ENCODE measurements around the gene TTC21B.

The TTC21B gene

GRCh38 chr2:165952741-165953211 lies 800 bp downstream of the TTC21B start:
- Histone ChIP-seq H3F3A (ENCODE audit: insufficient read depth, low read length) (no peaks in the 10 kb centered on the region), H3K4me3 (ENCODE audit: low read depth, low read length, poor library complexity, severe bottlenecking) (peak overlapping the region; percentile 85), H3K27ac (ENCODE audit: low read depth, low read length, poor library complexity, severe bottlenecking) (peak overlapping the region; percentile 4), H3K4me2 (ENCODE audit: low read length) (peak overlapping the region; percentile 94), H3K9ac (ENCODE audit: low read length) (peak overlapping the region; percentile 78), H3K36me3 (ENCODE audit: insufficient read depth, low read length) (peaks cover 19% of the 10 kb centered on the region), H3K27me3 (ENCODE audit: insufficient read depth, low read length) (no peaks in the 10 kb centered on the region), H3K4me1 (ENCODE audit: insufficient read depth, low read length, severe bottlenecking) (peaks cover 21% of the 10 kb centered on the region), H3K9me2 (ENCODE audit: low read depth, low read length) (no peaks in the 10 kb centered on the region), H2AFZ (ENCODE audit: low read length) (no peak overlapping the region), H3K79me2 (ENCODE audit: insufficient read depth, low read length) (peaks cover 7% of the 10 kb centered on the region; the same call in 1 of the 2 replicates), H4K20me1 (ENCODE audit: insufficient read depth, low read length) (no peaks in the 10 kb centered on the region), H3K9me3 (ENCODE audit: low read length) (no peaks in the 10 kb centered on the region)
- TF ChIP-seq CTCF (IDR thresholded peaks at IDR 0.05; ENCODE audit: low read length): no peak
- no peak for TF ChIP-seq EZH2 (IDR thresholded peaks at IDR 0.05; ENCODE audit: borderline replicate concordance, low read length)

GRCh38 chr2:165952085-165952484 lies 1.5 kb downstream of the TTC21B start:
- peaks cover 7% of the 10 kb centered on the region; the same call in 1 of the 2 replicates for H3K79me2 ChIP-seq (ENCODE audit: insufficient read depth, low read length)
- no peaks in the 10 kb centered on the region for H3F3A ChIP-seq (ENCODE audit: insufficient read depth, low read length)
- TF ChIP-seq EZH2 (IDR thresholded peaks at IDR 0.05; ENCODE audit: borderline replicate concordance, low read length) (no peak), CTCF (IDR thresholded peaks at IDR 0.05; ENCODE audit: low read length) (no peak)
- no peaks in the 10 kb centered on the region for H3K9me2 ChIP-seq (ENCODE audit: low read depth, low read length)
- no peak overlapping the region for H3K27ac ChIP-seq (ENCODE audit: low read depth, low read length, poor library complexity, severe bottlenecking)
- H4K20me1 ChIP-seq (ENCODE audit: insufficient read depth, low read length): no peaks in the 10 kb centered on the region
- H3K27me3 ChIP-seq (ENCODE audit: insufficient read depth, low read length): no peaks in the 10 kb centered on the region
- H3K4me2 ChIP-seq (ENCODE audit: low read length): peak overlapping the region; percentile 94
- no peak overlapping the region for H3K9ac ChIP-seq (ENCODE audit: low read length)
- peak overlapping the region; percentile 85 for H3K4me3 ChIP-seq (ENCODE audit: low read depth, low read length, poor library complexity, severe bottlenecking)
- peaks cover 21% of the 10 kb centered on the region for H3K4me1 ChIP-seq (ENCODE audit: insufficient read depth, low read length, severe bottlenecking)
- no peaks in the 10 kb centered on the region for H3K9me3 ChIP-seq (ENCODE audit: low read length)
- H3K36me3 ChIP-seq (ENCODE audit: insufficient read depth, low read length): peaks cover 25% of the 10 kb centered on the region
- no peak overlapping the region for H2AFZ ChIP-seq (ENCODE audit: low read length)

GRCh38 chr2:165950438-165950837 lies 3.1 kb downstream of the TTC21B start:
- TF ChIP-seq CTCF (IDR thresholded peaks at IDR 0.05; ENCODE audit: low read length): no peak
- TF ChIP-seq EZH2 (IDR thresholded peaks at IDR 0.05; ENCODE audit: borderline replicate concordance, low read length): no peak
- Histone ChIP-seq H4K20me1 (ENCODE audit: insufficient read depth, low read length) (no peaks in the 10 kb centered on the region), H3K27ac (ENCODE audit: low read depth, low read length, poor library complexity, severe bottlenecking) (no peak overlapping the region), H3K36me3 (ENCODE audit: insufficient read depth, low read length) (peaks cover 26% of the 10 kb centered on the region), H3K79me2 (ENCODE audit: insufficient read depth, low read length) (peaks cover 7% of the 10 kb centered on the region; the same call in 1 of the 2 replicates), H3K4me3 (ENCODE audit: low read depth, low read length, poor library complexity, severe bottlenecking) (no peak overlapping the region), H3K4me1 (ENCODE audit: insufficient read depth, low read length, severe bottlenecking) (peaks cover 21% of the 10 kb centered on the region), H3K4me2 (ENCODE audit: low read length) (no peak overlapping the region), H2AFZ (ENCODE audit: low read length) (no peak overlapping the region), H3K27me3 (ENCODE audit: insufficient read depth, low read length) (no peaks in the 10 kb centered on the region), H3K9me3 (ENCODE audit: low read length) (no peaks in the 10 kb centered on the region), H3K9ac (ENCODE audit: low read length) (no peak overlapping the region), H3F3A (ENCODE audit: insufficient read depth, low read length) (no peaks in the 10 kb centered on the region), H3K9me2 (ENCODE audit: low read depth, low read length) (no peaks in the 10 kb centered on the region)
